ENCODE measurements around the gene CERS2.

Gene CERS2

GRCh38 chr1:150995896-150996295 lies 21.3 kb upstream of the CERS2 start:
- Histone ChIP-seq H3K79me2 (ENCODE audit: insufficient read depth, low read depth) (no peaks in the 10 kb centered on the region), H3K36me3 (ENCODE audit: insufficient read depth) (no peaks in the 10 kb centered on the region), H3K9ac (peak overlapping the region; percentile 8; the same call in 1 of the 2 replicates), H4K20me1 (ENCODE audit: insufficient read depth) (no peaks in the 10 kb centered on the region), H3K4me1 (ENCODE audit: low read depth, poor library complexity, severe bottlenecking) (peaks cover 23% of the 10 kb centered on the region), H2AFZ (ENCODE audit: low read depth) (peak overlapping the region; percentile 85), H3K4me2 (peak overlapping the region; percentile 39), H3K4me3 (IDR thresholded peaks at IDR 0.05; ENCODE audit: insufficient read depth, low read depth, low read length) (peak overlapping the region; percentile 83), H3K27me3 (ENCODE audit: insufficient read depth, low read depth) (no peaks in the 10 kb centered on the region), H3K27ac (no peak overlapping the region)
- TF ChIP-seq CTCF (conservative IDR thresholded peaks at IDR 0.05; ENCODE audit: low read depth, low read length) = peak; percentile 100

- Histone ChIP-seq H3K36me3 (ENCODE audit: insufficient read depth) (no peaks in the 10 kb centered on the region), H3K27ac (no peak overlapping the region), H3K9ac (peak overlapping the region; percentile 8; the same call in 1 of the 2 replicates), H3K4me3 (IDR thresholded peaks at IDR 0.05; ENCODE audit: insufficient read depth, low read depth, low read length) (peak overlapping the region; percentile 83), H3K27me3 (ENCODE audit: insufficient read depth, low read depth) (no peaks in the 10 kb centered on the region), H3K79me2 (ENCODE audit: insufficient read depth, low read depth) (no peaks in the 10 kb centered on the region), H4K20me1 (ENCODE audit: insufficient read depth) (no peaks in the 10 kb centered on the region), H3K4me2 (peak overlapping the region; percentile 39), H2AFZ (ENCODE audit: low read depth) (peak overlapping the region; percentile 85), H3K4me1 (ENCODE audit: low read depth, poor library complexity, severe bottlenecking) (peaks cover 23% of the 10 kb centered on the region)
- no peak for TF ChIP-seq CTCF (conservative IDR thresholded peaks at IDR 0.05; ENCODE audit: low read depth, low read length)
These were observed 20.8 kb upstream of the CERS2 start for GRCh38 chr1:150995460-150995859.

- no peak overlapping the region for H2AFZ ChIP-seq (ENCODE audit: low read depth)
- H3K9ac ChIP-seq = no peak overlapping the region
- H3K4me3 ChIP-seq (IDR thresholded peaks at IDR 0.05; ENCODE audit: insufficient read depth, low read depth, low read length) = no peak overlapping the region
- no peak overlapping the region for H3K27ac ChIP-seq
- no peak overlapping the region for H3K4me2 ChIP-seq
- H3K4me1 ChIP-seq (ENCODE audit: low read depth, poor library complexity, severe bottlenecking) = peaks cover 23% of the 10 kb centered on the region
- H4K20me1 ChIP-seq (ENCODE audit: insufficient read depth) = no peaks in the 10 kb centered on the region
- no peak for TF ChIP-seq CTCF (conservative IDR thresholded peaks at IDR 0.05; ENCODE audit: low read depth, low read length)
- no peaks in the 10 kb centered on the region for H3K79me2 ChIP-seq (ENCODE audit: insufficient read depth, low read depth)
- H3K27me3 ChIP-seq (ENCODE audit: insufficient read depth, low read depth) = no peaks in the 10 kb centered on the region
- no peaks in the 10 kb centered on the region for H3K36me3 ChIP-seq (ENCODE audit: insufficient read depth)
These were observed 19.6 kb upstream of the CERS2 start for GRCh38 chr1:150994248-150994647.

- no peaks in the 10 kb centered on the region for H4K20me1 ChIP-seq (ENCODE audit: insufficient read depth)
- no peak overlapping the region for H3K4me2 ChIP-seq
- no peaks in the 10 kb centered on the region for H3K79me2 ChIP-seq (ENCODE audit: insufficient read depth, low read depth)
- no peak overlapping the region for H3K9ac ChIP-seq
- H2AFZ ChIP-seq (ENCODE audit: low read depth) = no peak overlapping the region
- H3K4me1 ChIP-seq (ENCODE audit: low read depth, poor library complexity, severe bottlenecking) = peaks cover 18% of the 10 kb centered on the region
- H3K27me3 ChIP-seq (ENCODE audit: insufficient read depth, low read depth) = no peaks in the 10 kb centered on the region
- H3K36me3 ChIP-seq (ENCODE audit: insufficient read depth) = no peaks in the 10 kb centered on the region
- H3K27ac ChIP-seq = no peak overlapping the region
- no peak overlapping the region for H3K4me3 ChIP-seq (IDR thresholded peaks at IDR 0.05; ENCODE audit: insufficient read depth, low read depth, low read length)
- TF ChIP-seq CTCF (conservative IDR thresholded peaks at IDR 0.05; ENCODE audit: low read depth, low read length) = no peak
These were observed 18.0 kb upstream of the CERS2 start for GRCh38 chr1:150992626-150993025.

Measured in KMS-11 (cell line).